ENCODE measurements around the gene RNF112. TPM values are rescaled to one million over a fixed set of nuclear protein-coding genes. Genes with fewer than 3 reads are reported as not detected.
A peak's percentile ranks its signal among the peaks of the same experiment; 100 is the strongest.

The RNF112 gene
- total RNA-seq, 2 experiments from 2014 or later: 1.4 to 1.5 TPM

GRCh38 chr17:19374136-19374535, 36.9 kb upstream of the RNF112 start:
- H3K27me3 ChIP-seq (ENCODE audit: control insufficient read depth in 1 of 2, insufficient read depth in 2 of 2, low read length in 2 of 2): no peaks in the 10 kb centered on the region
- ChIA-PET CTCF (interaction anchor here (1.3 to 3.7 kb wide), 2 partner anchors 11 to 73 kb away, joined by 8 to 22 read pairs; partner anchors contain the start of gene B9D1), POLR2A (no interaction called here)
- H3K27me3 Mint-ChIP-seq: no peaks in the 10 kb centered on the region
- no peaks in the 10 kb centered on the region for H3K9me3 Mint-ChIP-seq
- H3K27ac Mint-ChIP-seq: no peak overlapping the region
- TF ChIP-seq CTCF (IDR thresholded peaks at IDR 0.05): no peak
- peaks cover 67% of the 10 kb centered on the region for H3K4me1 ChIP-seq (ENCODE audit: insufficient read depth, low read length)
- intact Hi-C loops (cut with DNase I, micrococcal nuclease): no loop called here
- DNase-seq (no peak), ATAC-seq (ENCODE audit: poor library complexity) (no peak)
- H3K4me1 Mint-ChIP-seq (ENCODE audit: low read depth): peaks cover 41% of the 10 kb centered on the region
- H3K4me3 ChIP-seq (ENCODE audit: low read length): no peak overlapping the region
- no peak overlapping the region for H3K27ac ChIP-seq (ENCODE audit: low read depth in 1 of 2, low read length in 2 of 2)
- no peaks in the 10 kb centered on the region for H3K36me3 ChIP-seq (ENCODE audit: insufficient read depth, low read length)
- H3K4me3 Mint-ChIP-seq: peak overlapping the region; percentile 20
- peaks cover 11% of the 10 kb centered on the region for H3K36me3 Mint-ChIP-seq (ENCODE audit: low read depth)
- H3K9me3 ChIP-seq (ENCODE audit: control insufficient read depth in 1 of 2, insufficient read depth in 1 of 2, low read length in 2 of 2): no peaks in the 10 kb centered on the region

GRCh38 chr17:19375732-19376131, 35.3 kb upstream of the RNF112 start:
- H3K27me3 Mint-ChIP-seq: no peaks in the 10 kb centered on the region
- peak overlapping the region; percentile 76 for H3K4me3 Mint-ChIP-seq
- H3K27ac Mint-ChIP-seq: no peak overlapping the region
- H3K4me1 Mint-ChIP-seq (ENCODE audit: low read depth): peaks cover 27% of the 10 kb centered on the region
- ATAC-seq (ENCODE audit: poor library complexity) (no peak), DNase-seq (no peak)
- intact Hi-C loops (cut with DNase I, micrococcal nuclease): loop anchor here (1.0 to 5.0 kb wide), 6 partner anchors 12 to 397 kb away; partner anchors contain the start of gene ALDH3A2 (in 1 of the 2)
- H3K36me3 ChIP-seq (ENCODE audit: insufficient read depth, low read length): peaks cover 8% of the 10 kb centered on the region
- no peaks in the 10 kb centered on the region for H3K9me3 Mint-ChIP-seq
- peaks cover 0 to 2% of the 10 kb centered on the region in 2 experiments for H3K9me3 ChIP-seq (ENCODE audit: control insufficient read depth in 1 of 2, insufficient read depth in 1 of 2, low read length in 2 of 2)
- H3K4me1 ChIP-seq (ENCODE audit: insufficient read depth, low read length): peaks cover 51% of the 10 kb centered on the region
- TF ChIP-seq CTCF (IDR thresholded peaks at IDR 0.05): no peak
- no peak overlapping the region for H3K27ac ChIP-seq (ENCODE audit: low read depth in 1 of 2, low read length in 2 of 2)
- no peak overlapping the region for H3K4me3 ChIP-seq (ENCODE audit: low read length)
- CTCF ChIA-PET: interaction anchor here (3.7 kb wide), 1 partner anchor 13 kb away, joined by 22 read pairs; the partner anchor contains the start of gene B9D1
- peaks cover 26% of the 10 kb centered on the region for H3K36me3 Mint-ChIP-seq (ENCODE audit: low read depth)
- POLR2A ChIA-PET: no interaction called here
- H3K27me3 ChIP-seq (ENCODE audit: control insufficient read depth in 1 of 2, insufficient read depth in 2 of 2, low read length in 2 of 2): no peaks in the 10 kb centered on the region

- Mint-ChIP-seq H3K27ac (peak overlapping the region; percentile 90), H3K27me3 (no peaks in the 10 kb centered on the region), H3K4me3 (peak overlapping the region; percentile 100), H3K36me3 (ENCODE audit: low read depth) (peaks cover 36% of the 10 kb centered on the region), H3K9me3 (no peaks in the 10 kb centered on the region), H3K4me1 (ENCODE audit: low read depth) (peaks cover 16% of the 10 kb centered on the region)
- intact Hi-C loops (cut with DNase I, micrococcal nuclease): loop anchor here (1.0 to 5.0 kb wide), 6 partner anchors 14 to 395 kb away; partner anchors contain the start of gene ALDH3A2 (in 1 of the 2)
- POLR2A ChIA-PET: interaction anchor here (0.7 to 2.5 kb wide), 9 partner anchors 12 to 601 kb away, joined by 3 to 58 read pairs (median 4); partner anchors contain the start of genes AKAP10 and B9D1
- Histone ChIP-seq H3K27ac (ENCODE audit: low read depth in 1 of 2, low read length in 2 of 2) (peak overlapping the region in 1 of 2 donors; percentile 93), H3K36me3 (ENCODE audit: insufficient read depth, low read length) (peaks cover 17% of the 10 kb centered on the region), H3K9me3 (ENCODE audit: control insufficient read depth in 1 of 2, insufficient read depth in 1 of 2, low read length in 2 of 2) (peaks cover 0 to 5% of the 10 kb centered on the region in 2 experiments), H3K4me3 (ENCODE audit: low read length) (peak overlapping the region; percentile 100), H3K4me1 (ENCODE audit: insufficient read depth, low read length) (peaks cover 40% of the 10 kb centered on the region), H3K27me3 (ENCODE audit: control insufficient read depth in 1 of 2, insufficient read depth in 2 of 2, low read length in 2 of 2) (no peaks in the 10 kb centered on the region)
- DNase-seq (peak in 2 of 14 experiments; percentile 40 to 44), ATAC-seq (ENCODE audit: poor library complexity) (no peak)
- CTCF ChIA-PET: interaction anchor here (1.9 kb wide), 1 partner anchor 14 kb away, joined by 62 read pairs; the partner anchor contains the start of gene B9D1
- no peak for TF ChIP-seq CTCF (IDR thresholded peaks at IDR 0.05)
Observed at GRCh38 chr17:19376811-19377210, 34.2 kb upstream of the RNF112 start.
